NCI-H2081 (cell line): ENCODE results near the gene TIMM50.

Experiments
- DNase-seq, 2 experiments: peaks; one replicate each; lab custom pipeline; 2025; lab: John Stamatoyannopoulos, UW

The TIMM50 gene

GRCh38 chr19:39500543-39500942 is 19.9 kb downstream of the TIMM50 start:
- DNase-seq = no peak

- DNase-seq = no peak
Observed at GRCh38 chr19:39501340-39501739, 20.7 kb downstream of the TIMM50 start.

- DNase-seq = no peak
Observed at GRCh38 chr19:39502640-39503417, 22.2 kb downstream of the TIMM50 start.

GRCh38 chr19:39506598-39506943 is 25.9 kb downstream of the TIMM50 start:
- DNase-seq = no peak

- peak; percentile 65 to 81 for DNase-seq
Observed at GRCh38 chr19:39506944-39507714, 26.5 kb downstream of the TIMM50 start.

- DNase-seq = peak in 1 of 2 experiments; percentile 4
Observed at GRCh38 chr19:39507715-39508364, 27.2 kb downstream of the TIMM50 start.

GRCh38 chr19:39508629-39509028 is 28.0 kb downstream of the TIMM50 start:
- DNase-seq = no peak

GRCh38 chr19:39509233-39509632 is 28.6 kb downstream of the TIMM50 start:
- no peak for DNase-seq

GRCh38 chr19:39512988-39513387 is 32.4 kb downstream of the TIMM50 start:
- DNase-seq = no peak

GRCh38 chr19:39514840-39515550 is 34.4 kb downstream of the TIMM50 start, which contains the start of gene SELENOV:
TSS of gene SELENOV (plus strand) at chr19:39515139. CDS start at chr19:39515213, 74 bp downstream.
- DNase-seq = peak in 1 of 2 experiments; percentile 3

- no peak for DNase-seq
Observed at GRCh38 chr19:39515551-39516191, 35.0 kb downstream of the TIMM50 start.

- DNase-seq = no peak
Observed at GRCh38 chr19:39516270-39516669, 35.6 kb downstream of the TIMM50 start.

GRCh38 chr19:39517432-39517831 is 36.8 kb downstream of the TIMM50 start:
- no peak for DNase-seq

GRCh38 chr19:39518458-39518857 is 37.8 kb downstream of the TIMM50 start:
- no peak for DNase-seq

- DNase-seq = no peak
Observed at GRCh38 chr19:39518975-39519374, 38.3 kb downstream of the TIMM50 start.

GRCh38 chr19:39520541-39521484 is 40.2 kb downstream of the TIMM50 start:
- DNase-seq = no peak

- DNase-seq = no peak
Observed at GRCh38 chr19:39524495-39524894, 43.9 kb downstream of the TIMM50 start.

- DNase-seq = no peak
Observed at GRCh38 chr19:39525205-39525604, 44.6 kb downstream of the TIMM50 start.

- no peak for DNase-seq
Observed at GRCh38 chr19:39531834-39532232, 51.2 kb downstream of the TIMM50 start.

- peak; percentile 95 to 96 for DNase-seq
Observed at GRCh38 chr19:39532233-39533002, 51.8 kb downstream of the TIMM50 start, which contains the start of gene EID2B. TSS of gene EID2B (minus strand) at chr19:39532852. CDS start at chr19:39532802, 50 bp downstream.
